Measurements from ENCODE around the gene RFESD. TPM values are rescaled to one million over a fixed set of nuclear protein-coding genes. Genes with fewer than 3 reads are reported as not detected.
"Not testable (repeated sequence)": the region's sequence is repeated elsewhere in the genome, so short reads cannot be mapped to it uniquely, and the experiment has no call there.

RFESD gene
- total and polyA plus RNA-seq, 2 of the 8 experiments (the other 6 are each of a cell fraction or from before 2014, with no cell fraction given), result 1.7 to 2.0 TPM

DNA sequence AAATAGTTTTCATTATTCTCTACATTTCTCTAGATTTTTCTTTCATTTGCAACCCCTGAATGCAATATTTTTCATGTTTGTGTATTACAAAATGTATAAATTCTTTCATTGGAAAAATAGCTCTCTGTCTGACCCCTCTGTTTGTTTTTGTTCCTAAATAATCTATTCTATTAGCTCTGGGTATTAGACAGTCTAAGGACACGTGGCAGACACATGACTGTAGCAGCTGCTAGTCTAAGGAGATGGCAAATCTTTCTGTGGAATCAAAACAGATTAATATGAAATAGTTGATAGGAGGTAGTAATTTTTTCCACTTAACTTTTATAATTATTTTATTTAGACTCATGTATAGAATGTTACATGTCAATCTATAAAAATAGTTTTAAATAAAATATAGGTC is 57.6 kb downstream of the RFESD start (continued):
- TF ChIP-seq EZH2 (IDR thresholded peaks at IDR 0.05; ENCODE audit: low read depth, low read length, severe bottlenecking) (no peak), GABPA (IDR thresholded peaks at IDR 0.05; ENCODE audit: borderline replicate concordance, insufficient read depth, low read length) (no peak), TBP (IDR thresholded peaks at IDR 0.05; ENCODE audit: low read depth, low read length) (no peak), HDAC6 (IDR thresholded peaks at IDR 0.05; ENCODE audit: low read depth, low read length) (no peak), NRF1 (IDR thresholded peaks at IDR 0.05; ENCODE audit: low read depth, low read length) (no peak)
- TF ChIP-seq, protein P1, sequence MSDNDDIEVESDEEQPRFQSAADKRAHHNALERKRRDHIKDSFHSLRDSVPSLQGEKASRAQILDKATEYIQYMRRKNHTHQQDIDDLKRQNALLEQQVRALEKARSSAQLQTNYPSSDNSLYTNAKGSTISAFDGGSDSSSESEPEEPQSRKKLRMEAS (IDR thresholded peaks at IDR 0.05), result no peak
- TF ChIP-seq, protein P2, sequence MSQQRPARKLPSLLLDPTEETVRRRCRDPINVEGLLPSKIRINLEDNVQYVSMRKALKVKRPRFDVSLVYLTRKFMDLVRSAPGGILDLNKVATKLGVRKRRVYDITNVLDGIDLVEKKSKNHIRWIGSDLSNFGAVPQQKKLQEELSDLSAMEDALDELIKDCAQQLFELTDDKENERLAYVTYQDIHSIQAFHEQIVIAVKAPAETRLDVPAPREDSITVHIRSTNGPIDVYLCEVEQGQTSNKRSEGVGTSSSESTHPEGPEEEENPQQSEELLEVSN (IDR thresholded peaks at IDR 0.05), result no peak

DNA sequence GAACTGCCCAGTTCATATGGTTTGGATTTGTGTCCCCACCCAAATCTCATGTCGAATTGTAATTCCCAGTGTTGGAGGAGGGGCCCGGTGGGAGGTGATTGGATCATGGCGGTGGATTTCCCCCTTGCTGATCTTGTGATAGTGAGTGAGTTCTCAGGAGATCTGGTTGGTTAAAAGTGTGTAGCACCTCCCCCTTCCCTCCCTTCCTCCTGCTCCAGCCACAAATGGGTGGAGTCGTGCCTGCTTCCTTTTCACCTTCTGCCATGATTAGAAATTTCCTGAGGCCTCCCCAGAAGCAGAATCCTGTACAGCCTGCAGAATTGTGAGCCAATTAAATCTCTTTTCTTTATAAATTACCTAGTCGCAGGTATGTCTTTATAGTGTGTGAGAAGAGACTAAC is 59.6 kb downstream of the RFESD start:
- H2BK15ac ChIP-seq (ENCODE audit: low read length); H3K27ac ChIP-seq (ENCODE audit: low read depth, low read length); H3K56ac ChIP-seq (replicated peaks; ENCODE audit: insufficient read length, low read depth, low read length); H3K4me2 ChIP-seq (ENCODE audit: insufficient read depth in 1 of 2, low read depth in 2 of 2, low read length in 2 of 2); H2BK20ac ChIP-seq (ENCODE audit: low read length); H3K18ac ChIP-seq (ENCODE audit: extremely low read depth, low read length); H3K79me2 ChIP-seq (ENCODE audit: control insufficient read depth in 1 of 2, insufficient read depth in 2 of 2, low read length in 2 of 2); H3K14ac ChIP-seq (ENCODE audit: insufficient read length); H3K9ac ChIP-seq (replicated peaks in 1 of 4; ENCODE audit: extremely low read depth in 1 of 4, low read depth in 3 of 4, low read length in 3 of 4); H2AFZ ChIP-seq (ENCODE audit: low read length); H3K4me3 ChIP-seq (ENCODE audit: extremely low read depth in 1 of 4, insufficient read depth in 2 of 4, low read depth in 3 of 4, low read length in 4 of 4); H4K91ac ChIP-seq (replicated peaks; ENCODE audit: insufficient read length, low read length); H3K4me1 ChIP-seq (replicated peaks in 1 of 4; ENCODE audit: control insufficient read depth in 3 of 4, insufficient read depth in 4 of 4, low read length in 3 of 4); H4K8ac ChIP-seq (ENCODE audit: extremely low read depth, insufficient read depth, low read length); H3K36me3 ChIP-seq (ENCODE audit: control insufficient read depth in 2 of 4, insufficient read depth in 4 of 4, low read length in 3 of 4); H2BK5ac ChIP-seq (ENCODE audit: low read depth, low read length); H3K79me1 ChIP-seq (ENCODE audit: low read depth, low read length); H3K4ac ChIP-seq (replicated peaks; ENCODE audit: insufficient read length, low read depth, low read length); H4K20me1 ChIP-seq (replicated peaks in 1 of 2; ENCODE audit: control insufficient read depth in 1 of 2, insufficient read depth in 2 of 2, low read length in 2 of 2); H2AK5ac ChIP-seq (ENCODE audit: low read depth, low read length); FAIRE-seq; H3K23ac ChIP-seq (ENCODE audit: insufficient read length); H3K23me2 ChIP-seq (ENCODE audit: low read depth, low read length); CTCF ChIA-PET (ENCODE audit: partially characterized antibody); DNase-seq (ENCODE audit: low read depth in 1 of 2, low spot score in 2 of 2); H4K5ac ChIP-seq (ENCODE audit: insufficient read length, low read depth, low read length); H2BK120ac ChIP-seq (replicated peaks; ENCODE audit: low read depth, low read length); H3K9me3 ChIP-seq (ENCODE audit: insufficient read depth in 2 of 2, low read depth in 1 of 2, low read length in 1 of 2); H2BK12ac ChIP-seq (ENCODE audit: low read depth, low read length): not testable (repeated sequence)
- peaks cover 0 to 11% (median 7%) of the 10 kb centered on the region in 4 experiments; a peak in 6 of 7 replicates for H3K27me3 ChIP-seq (replicated peaks in 1 of 4; ENCODE audit: control insufficient read depth in 3 of 4, extremely low read depth in 1 of 4, insufficient read depth in 3 of 4, low read length in 3 of 4)
- WGBS, 2 experiments (ENCODE audit: extremely low coverage in 1 of 2, insufficient coverage in 1 of 2, insufficient read length in 1 of 2, insufficient replicate concordance in 2 of 2, low coverage in 1 of 2, low lambda C conversion rate in 2 of 2, missing lambda C conversion rate in 1 of 2), result 92% methylated on average over 4 of the region's 5 CpGs; no CpG with 5 or more reads in 1 of the 2 experiments
- POLR2A ChIA-PET (ENCODE audit: partially characterized antibody), result interaction anchor here (1.1 kb wide), 1 partner anchor 54 kb away, joined by 3 read pairs; no protein-coding TSS in a partner anchor

All from H1 (cell line).